GM12892 (cell line): Measurements from ENCODE around the gene RPTOR.

Experiments
- POLR2A ChIP-seq: IDR thresholded peaks from 2 replicates; pipeline ENCODE4 v1.6.1; 2011; ENCODE audit warnings: low read depth, low read length, control low read depth
- POLR2AphosphoS5 ChIP-seq: IDR thresholded peaks from 2 replicates; pipeline ENCODE4 v1.6.1; 2011; ENCODE audit warnings: low read depth, low read length, control low read depth
- TAF1 ChIP-seq: IDR thresholded peaks from 2 replicates; pipeline ENCODE4 v1.6.1; 2011; ENCODE audit warnings: low read depth, mild to moderate bottlenecking, control low read depth, low read length, borderline replicate concordance

DNA sequence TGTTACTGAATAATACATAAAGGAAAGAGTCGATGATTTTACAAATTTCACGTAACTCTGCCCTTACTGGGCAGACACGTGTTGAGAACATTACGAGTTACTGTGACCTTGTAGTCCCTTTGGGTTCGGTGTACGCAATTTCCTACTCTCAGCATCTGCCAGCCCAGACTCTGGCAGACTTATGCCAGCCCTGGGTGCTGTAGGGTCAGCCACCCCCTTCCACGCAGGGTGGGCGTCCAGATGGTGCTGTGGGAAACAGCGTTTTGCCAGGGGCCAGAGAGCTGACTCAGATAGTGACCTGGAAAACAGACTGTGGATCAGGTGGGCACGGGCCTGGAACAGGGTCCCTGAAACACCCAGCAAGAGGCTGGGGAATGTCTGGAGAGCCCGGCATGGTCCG is 148.9 kb downstream of the RPTOR start:
- no peak for TF ChIP-seq POLR2A
- TF ChIP-seq TAF1, result no peak
- no peak for TF ChIP-seq POLR2AphosphoS5
